ENCODE results near the gene SIVA1.
"Not testable (repeated sequence)": the region's sequence is repeated elsewhere in the genome, so short reads cannot be mapped to it uniquely, and the experiment has no call there.

The SIVA1 gene

DNA sequence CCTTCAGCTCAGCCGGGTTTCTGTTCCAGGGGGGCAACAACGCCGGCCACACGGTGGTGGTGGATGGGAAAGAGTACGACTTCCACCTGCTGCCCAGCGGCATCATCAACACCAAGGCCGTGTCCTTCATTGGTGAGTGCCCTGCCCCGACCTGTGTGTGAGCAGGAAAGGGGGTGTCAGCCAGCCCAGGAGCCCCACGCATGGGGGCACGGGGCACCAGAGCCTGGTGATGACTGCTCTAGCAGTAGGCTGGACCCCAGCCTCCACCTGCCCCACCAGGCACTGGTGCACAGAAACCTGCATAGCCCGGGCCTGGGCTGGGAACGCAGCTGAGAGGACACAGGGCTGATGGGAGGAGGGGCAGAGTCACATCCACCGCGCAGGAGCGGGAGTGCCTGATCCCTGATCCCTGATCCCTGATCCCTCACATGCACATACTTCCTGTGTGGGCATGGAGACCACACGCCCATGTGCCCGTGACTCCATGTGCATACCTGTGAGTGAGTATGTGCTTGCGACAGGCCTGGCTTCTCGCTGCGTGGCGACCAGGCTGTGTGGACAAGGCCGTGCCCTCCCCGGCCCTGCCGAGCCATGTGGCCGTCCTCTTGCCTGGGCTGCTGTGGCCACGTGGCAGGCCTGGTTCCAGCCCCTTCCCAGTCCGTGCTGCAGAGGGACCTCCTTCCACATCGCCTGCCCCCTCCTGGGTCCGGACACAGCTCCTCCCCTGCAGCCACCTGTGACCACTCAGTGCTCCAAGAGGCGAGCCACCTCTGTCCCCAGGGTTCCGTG is 17.8 kb upstream of the SIVA1 start:
- FAIRE-seq = no peak

DNA sequence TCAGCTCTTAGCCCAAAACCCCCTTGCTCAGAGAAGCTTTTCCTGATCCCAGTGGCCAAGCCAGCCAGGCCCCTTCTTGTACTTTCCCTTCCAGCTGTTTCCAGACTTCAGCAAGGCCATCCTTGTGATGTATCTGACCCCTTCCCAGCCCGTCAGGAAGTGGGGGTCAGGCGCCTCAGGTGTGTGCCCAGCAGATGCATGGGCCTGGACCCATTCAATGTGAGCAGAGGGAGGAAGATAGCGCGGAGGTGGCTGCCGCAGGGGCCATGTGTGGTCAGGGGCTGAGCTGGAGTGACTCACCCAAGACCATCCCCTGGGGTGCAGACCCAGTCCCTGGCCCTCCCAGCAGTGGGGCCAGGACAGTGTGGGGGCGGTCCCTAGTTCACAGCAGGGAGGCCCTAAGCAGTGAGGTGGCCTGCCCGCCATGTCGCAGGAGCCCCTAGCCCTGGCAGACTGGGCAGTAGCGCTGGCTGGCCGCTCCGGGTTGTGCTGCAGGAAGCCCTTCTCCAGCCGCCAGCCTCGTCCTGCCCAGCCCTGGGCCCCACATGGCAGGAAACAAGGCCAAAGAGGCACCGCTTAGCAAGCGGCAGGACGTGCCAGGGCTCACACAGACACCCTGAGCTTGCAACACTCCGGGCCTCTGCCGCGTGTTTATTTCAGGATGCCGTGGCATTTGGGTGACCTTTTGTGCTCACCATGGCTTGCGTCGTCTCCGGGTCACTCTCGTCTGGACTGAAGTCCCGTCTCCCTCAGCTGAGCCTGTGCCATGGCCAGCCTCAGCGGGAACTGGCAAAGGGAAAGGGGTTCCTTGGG is 16.9 kb upstream of the SIVA1 start:
- FAIRE-seq = no peak

DNA sequence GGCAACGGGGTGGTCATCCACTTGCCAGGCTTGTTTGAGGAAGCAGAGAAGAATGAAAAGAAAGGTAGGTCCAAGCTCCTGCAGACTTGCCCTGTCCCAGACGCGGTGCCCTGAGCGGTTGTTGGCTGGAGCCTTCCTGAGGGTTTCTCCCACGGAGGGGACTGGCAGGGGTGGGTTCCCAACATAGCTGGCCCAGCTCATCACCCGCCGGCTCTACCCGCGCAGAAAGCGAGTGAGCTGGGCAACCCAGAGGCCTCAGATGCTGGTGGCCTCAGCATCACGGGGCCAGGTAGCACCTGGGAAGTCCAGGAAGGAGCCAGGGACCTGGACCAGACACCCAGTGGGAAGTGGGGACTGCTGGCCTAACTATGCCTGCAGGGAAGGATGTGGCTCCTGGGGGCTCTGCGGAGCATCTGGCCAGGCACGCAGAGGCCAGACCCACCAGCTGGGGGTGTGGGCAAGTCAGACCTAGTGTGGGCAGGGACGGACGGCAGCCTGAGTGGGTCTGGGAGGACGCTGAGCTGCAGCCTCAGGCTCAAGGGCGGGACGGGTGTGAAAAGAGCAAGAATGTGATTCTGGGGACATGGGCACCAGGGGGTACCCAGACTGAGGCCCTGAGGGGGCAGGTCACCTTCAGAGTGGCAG is 14.4 kb upstream of the SIVA1 start:
- no peak for FAIRE-seq

DNA sequence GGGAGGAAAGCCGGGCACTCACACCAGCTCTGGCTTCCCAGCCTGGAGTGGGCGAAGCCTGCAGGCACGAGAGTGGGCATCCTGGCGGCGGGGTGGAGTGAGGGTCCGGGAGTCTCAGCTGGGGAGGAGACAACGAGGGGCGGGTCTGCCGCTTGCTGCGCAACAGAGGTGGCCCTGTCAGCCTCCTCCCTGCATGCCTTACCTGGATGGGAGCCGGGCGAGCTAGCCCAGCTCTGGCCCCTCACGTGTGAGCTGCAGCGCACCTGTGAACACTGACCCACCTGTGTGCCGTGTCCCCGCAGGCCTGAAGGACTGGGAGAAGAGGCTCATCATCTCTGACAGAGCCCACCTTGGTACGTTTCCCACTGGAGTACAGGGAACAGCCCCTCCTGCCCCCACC is 13.9 kb upstream of the SIVA1 start:
- no peak for FAIRE-seq

DNA sequence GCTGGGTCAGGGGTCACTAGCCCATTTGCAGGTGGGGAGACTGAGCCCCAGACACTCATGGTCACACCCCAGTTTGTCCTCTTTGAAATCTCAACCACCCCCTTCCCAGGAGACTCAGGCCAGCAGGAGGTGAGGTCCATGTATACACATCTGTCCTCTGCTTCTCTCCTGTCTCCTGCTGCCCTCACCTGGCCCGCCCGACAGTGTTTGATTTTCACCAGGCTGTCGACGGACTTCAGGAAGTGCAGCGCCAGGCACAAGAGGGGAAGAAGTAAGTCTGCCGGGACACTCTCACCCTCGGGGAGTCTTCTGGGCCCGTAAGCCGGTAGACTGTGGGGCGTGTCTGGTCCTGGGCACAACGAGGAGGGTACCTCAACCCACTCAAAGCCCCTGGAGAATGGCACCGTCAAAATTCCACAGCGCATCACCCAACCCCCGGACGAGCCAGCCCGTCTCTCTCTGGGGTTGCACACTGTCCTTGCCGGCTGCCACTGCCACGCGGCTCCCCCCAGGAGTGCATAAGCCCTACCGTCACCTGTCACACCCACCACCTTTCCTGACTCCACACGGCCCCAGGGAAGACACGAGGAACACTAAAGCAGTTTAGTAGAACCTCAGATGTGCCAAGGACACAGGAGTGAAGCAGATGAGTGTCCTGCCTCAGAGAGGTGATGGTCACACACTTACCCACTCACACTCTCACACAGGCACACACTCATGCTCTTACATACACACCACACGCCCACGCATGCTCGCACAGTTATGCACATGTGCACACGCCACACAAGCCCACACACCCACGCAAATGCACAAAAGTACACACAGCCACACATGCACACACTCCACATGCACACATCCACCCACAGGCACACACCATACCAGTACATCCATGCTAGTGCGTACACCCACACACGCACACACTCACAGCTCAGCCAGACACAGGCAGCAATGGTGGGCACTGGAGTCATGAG is 13.1 kb upstream of the SIVA1 start:
- FAIRE-seq = no peak

DNA sequence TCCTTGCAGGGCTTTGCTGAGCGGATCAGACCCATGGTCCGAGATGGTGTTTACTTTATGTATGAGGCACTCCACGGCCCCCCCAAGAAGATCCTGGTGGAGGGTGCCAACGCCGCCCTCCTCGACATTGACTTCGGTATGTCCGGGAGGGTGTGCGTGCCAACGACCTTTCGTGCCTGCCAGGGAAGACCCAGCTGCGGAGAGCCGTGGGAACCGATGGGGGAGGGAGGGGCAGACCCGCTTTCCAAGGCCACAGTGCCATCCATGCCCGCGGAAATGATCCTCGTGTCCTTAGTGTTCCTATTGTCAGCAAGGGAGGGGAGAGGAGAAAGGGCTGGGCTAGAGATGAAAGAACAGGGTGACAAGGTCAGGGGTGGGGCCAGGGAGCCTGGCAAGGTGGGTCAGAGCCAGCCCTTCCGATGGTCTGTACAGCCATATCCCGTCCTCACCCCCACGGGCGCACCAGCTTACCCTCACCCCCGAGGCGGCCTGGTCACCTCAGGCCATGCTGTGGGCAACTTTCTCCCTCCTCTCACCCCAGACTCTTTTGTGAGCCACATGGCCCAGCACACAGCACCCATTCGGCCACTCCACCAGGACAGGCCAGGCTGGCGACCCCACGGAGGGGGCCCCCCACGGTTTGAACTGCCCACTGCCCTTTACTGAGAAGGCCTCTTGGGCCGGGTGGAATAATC is 11.7 kb upstream of the SIVA1 start:
- FAIRE-seq = no peak

DNA sequence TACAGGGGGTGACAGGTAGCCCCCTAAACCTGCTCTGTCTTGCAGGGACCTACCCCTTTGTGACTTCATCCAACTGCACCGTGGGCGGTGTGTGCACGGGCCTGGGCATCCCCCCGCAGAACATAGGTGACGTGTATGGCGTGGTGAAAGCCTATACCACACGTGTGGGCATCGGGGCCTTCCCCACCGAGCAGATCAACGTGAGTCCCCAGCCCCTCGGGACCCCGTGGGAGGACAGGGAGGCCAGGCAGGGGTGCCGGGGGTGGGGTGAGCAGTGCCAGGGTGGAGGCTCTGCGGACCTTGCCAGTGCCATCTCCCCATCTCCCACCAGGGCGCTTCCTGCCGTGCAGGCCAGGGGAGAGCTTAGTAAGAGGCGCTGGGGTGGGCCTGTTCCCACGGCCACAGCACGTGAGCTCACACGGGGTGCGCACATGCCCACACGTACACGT is 11.1 kb upstream of the SIVA1 start:
- FAIRE-seq = no peak

DNA sequence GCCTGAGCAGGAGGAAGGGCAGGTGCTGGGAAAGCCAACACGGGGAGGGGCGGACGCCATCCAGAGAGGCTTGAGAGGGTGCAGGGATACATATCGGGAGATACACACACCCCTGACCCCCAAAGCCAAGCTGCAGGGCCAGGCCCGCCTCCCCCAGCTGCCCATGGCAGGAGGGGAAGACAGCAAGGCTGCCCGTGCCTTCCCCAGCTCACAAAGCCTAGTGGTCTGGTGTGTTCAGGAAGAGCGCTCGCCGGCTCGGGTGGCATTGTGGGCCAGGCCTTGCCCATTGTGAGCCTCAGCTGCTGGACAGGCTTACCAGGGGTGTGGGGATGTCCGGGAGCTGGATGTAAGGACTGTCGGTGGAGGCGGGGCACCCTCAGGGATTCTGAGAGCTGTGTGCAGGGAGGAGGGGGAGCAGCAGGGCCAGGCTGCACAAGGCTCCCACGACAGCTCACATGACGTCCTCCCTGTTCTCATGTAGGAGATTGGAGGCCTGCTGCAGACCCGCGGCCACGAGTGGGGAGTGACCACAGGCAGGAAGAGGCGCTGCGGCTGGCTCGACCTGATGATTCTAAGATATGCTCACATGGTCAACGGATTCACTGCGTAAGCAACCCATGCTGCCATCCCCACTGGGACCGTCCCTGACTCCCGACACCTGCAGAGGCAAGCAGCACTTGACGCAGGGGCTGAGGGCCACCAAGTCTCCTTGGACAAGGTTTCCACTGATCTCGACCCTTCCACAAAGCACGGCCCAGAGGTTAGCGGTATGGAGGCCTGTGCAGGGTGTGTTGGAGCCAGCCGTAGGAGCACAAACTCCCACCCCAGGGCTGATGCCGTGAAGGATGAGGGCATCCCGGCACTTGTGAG is 10.1 kb upstream of the SIVA1 start:
- FAIRE-seq = no peak

DNA sequence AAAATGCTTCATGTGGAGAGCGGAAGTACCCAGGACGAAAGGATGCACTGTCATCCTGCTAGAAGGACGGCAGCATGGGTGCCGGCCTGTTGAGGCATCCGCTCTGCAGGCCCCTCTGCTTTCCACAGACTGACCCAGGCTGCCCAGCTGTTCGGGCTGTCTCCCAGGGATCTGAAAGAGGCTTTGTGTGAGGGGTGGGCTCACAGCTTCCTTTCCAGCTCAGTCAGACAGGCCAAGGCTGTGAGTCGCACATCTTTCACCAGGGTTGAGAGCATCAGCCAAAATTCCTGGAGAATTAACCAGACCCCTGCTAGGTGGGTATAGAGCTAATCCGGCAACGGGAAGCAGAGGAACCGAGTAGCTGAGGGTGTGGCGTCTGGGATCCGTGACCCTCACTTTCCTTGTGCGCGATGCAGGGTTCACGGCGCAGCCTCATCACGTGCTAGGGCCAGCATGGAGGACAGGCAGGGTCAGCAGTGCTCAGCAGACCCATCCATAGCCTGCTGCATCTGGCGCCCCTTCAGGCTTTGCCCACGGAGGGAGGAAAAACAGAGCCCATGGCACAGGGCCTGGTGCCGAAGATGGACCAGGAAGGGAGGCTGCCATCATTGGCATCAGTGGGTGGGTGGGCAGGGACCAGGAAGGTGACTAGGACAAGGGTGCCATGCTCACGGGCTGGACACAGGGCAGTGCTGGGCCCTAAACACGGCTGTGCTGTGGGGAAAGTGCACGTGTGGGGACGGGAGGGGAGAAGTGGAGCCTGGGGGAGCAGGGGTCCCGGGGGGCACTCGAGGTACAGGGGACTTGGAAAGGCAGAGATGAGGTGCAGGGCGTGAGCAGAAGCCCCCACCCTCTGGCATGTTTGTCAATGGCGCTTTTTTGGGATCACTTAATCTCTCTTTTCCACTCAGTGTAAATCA is 9.2 kb upstream of the SIVA1 start:
- FAIRE-seq = no peak

DNA sequence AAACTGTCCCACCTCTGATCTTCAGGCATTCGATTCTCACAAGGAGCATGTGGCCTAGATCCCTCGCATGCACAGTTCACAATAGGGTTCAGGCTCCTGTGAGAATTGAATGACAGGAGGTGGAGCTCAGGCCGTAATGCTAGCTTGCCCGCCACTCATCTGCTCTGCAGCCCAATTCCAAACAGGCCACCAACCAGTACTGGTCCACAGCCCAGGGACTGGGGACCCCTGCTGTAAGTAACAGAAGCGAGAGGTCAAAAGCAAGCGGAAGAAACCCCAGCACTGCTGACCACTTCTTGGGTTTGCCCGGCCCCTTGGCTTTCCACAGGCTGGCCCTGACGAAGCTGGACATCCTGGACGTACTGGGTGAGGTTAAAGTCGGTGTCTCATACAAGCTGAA is 8.5 kb upstream of the SIVA1 start:
- FAIRE-seq = no peak

DNA sequence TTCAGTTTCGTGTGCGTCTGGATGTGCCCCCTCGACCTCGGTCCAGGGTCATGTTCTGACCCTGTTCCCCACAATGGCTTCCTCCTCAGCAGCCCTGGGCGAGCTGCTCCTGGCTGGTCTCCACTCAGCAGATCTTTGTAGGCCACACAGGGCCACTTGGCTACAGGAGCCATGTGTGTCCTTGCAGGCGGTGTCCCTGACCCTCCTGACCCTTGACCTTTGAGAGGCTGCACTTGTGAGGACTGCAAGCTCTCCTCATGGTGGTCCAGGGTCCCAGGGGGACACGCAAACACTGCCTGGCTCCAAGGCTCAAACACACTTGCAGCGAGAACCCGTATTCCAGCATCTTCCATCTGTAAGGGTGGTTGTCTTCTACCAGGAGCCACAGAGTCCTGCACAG is 7.5 kb upstream of the SIVA1 start:
- FAIRE-seq = no peak

DNA sequence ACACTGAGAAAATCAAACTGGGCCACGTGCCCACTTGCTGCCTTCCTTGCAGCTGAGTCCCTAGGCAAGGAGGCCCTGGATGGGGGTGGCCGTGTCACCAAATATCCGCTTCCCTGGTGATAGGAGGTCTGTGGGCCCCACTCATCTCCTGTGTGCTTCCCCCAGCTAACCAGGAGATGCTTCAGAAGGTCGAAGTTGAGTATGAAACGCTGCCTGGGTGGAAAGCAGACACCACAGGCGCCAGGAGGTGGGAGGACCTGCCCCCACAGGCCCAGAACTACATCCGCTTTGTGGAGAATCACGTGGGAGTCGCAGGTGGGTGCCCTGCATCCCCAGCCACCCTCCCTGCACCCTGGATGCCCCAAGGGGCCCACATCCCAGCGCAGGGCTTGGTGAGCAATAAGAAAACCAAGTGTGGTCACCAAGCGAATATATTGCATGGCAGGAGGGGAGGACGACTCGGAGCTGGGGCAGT is 6.8 kb upstream of the SIVA1 start:
- no peak for FAIRE-seq

DNA sequence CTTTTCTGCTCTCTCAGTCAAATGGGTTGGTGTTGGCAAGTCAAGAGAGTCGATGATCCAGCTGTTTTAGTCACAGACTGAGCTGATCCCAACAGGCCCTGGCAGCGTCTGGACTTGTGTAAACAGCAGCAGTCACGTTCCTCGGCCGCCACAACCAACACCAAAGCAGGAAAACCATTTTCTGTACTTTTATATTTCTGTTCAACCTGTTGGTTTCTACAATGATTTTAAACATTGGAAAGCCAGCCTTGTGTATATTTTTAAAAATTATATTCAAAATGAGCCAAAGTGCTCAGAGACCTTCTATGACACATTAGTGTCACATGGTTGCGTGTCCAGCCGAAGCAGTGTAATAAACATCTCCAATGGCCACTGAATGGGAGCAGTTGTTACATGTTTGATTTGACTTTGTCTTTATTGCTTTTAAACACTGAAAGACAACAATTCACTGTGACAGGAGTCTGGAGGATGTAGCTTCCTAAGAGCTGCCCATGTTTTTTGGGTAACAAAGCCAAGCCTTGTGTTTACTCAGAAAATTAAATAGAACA is 5.9 kb upstream of the SIVA1 start:
- FAIRE-seq = no peak

DNA sequence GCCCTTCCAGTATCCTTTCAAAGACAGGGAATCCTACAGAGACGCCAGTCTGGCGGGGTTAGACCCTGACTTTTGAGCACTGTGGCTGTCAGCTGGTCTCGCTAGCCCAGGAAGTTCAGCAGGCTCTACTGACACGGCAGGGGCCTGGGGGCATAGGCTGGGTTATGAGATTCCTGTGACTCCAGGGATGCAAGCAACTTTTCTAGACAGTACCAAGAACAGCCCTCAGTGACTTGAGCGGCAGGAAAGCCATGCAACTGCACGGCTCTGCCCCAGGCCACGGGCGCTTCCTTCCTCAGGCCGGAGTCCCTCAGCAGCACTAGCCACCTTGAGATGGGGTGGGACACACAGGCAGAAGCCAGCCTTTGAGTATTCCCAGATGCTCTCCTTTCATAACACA is 5.1 kb upstream of the SIVA1 start:
- FAIRE-seq = no peak

DNA sequence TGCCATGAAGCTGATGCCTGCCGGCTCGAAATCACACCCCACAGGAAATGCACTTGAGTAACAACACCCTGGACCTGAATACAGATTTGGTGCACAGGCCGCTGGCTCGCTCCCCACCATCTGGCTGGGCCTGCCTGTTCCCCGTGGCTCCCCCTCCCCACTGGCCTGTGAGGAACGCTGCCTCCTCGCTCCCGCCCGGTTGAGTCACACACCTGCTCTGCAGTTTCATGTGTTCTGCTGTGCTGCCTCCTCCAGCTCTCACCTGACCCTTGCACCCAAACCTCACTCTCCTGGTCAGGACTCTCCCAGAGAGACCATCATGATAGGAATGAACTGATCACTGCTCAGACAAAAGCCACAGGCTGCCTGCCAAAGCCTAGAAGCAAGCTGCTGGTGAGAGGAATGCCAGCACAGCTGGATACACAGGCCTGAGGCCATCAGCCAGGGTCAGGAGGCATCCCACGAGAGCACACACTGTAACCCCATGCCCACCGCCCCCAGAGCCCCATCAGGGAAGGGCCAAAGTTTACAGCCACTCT is 3.8 kb upstream of the SIVA1 start:
- FAIRE-seq = no peak

DNA sequence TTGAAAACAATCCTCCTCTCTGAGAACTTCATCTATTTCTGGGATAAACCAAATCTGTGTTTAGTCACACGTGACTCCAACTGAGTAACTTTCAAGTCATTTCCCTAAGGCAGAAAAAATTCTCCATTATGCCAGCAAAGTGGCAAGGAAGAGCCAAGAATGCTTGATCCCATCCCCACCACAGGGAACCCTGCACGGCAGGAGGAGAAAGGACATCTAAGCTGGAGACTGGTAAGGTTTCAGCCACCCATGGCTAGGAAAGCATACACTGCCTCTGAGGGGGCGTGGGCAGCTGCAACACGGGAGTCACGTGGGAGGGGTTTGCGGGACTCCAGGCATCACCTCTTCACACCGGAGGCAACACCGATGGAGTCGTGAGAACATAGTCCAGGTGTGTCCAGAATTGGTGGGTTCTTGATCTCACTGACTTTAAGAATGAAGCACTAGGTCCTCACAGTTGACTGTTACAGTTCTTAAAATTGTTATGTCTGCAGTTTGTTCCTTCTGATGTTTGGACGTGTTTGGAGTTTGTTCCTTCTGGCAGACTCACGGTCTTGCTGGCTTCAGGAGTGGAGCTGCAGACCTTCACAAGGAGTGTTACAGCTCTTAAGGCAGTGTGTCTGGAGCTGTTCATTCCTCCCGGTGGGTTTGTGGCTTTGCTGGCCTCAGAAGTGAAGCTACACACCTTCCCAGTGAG is 2.7 kb upstream of the SIVA1 start:
- no peak for FAIRE-seq

DNA sequence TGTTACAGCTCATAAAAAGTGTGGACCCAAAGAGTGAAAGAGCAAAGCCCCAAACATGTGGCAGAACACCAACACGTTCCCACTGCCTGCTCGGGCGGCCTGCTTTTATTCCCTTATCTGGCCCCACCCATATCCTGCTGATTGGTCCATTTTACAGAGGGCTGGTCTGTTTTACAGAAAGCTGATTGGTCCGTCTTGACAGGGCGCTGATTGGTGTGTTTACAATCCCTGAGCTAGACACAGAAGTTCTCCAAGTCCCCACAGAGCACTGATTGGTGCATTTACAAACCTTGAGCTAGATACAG is 2.2 kb upstream of the SIVA1 start:
- not testable (repeated sequence) for FAIRE-seq
